AG09309 (cell line): ENCODE data around the gene SPIRE2.

Experiments used
- DNase-seq: peaks from one replicate; pipeline ENCODE4 v3.0.0-alpha.2; 2010; ENCODE audit warnings: low read depth
- H3K4me3 ChIP-seq: 2 replicates; pipeline ENCODE4 v1.5.1; 2011; ENCODE audit warnings: mild to moderate bottlenecking, low read depth, low read length, moderate library complexity; ENCODE audit not compliant: control insufficient read depth
- TF ChIP-seq, protein P1 (sequence below): IDR thresholded peaks from 2 replicates; pipeline ENCODE4 v1.5.1; 2011; ENCODE audit warnings: mild to moderate bottlenecking, low read depth, low read length, inconsistent platforms; ENCODE audit not compliant: insufficient read depth, control insufficient read depth; ENCODE audit errors: missing control alignments

Gene SPIRE2

DNA sequence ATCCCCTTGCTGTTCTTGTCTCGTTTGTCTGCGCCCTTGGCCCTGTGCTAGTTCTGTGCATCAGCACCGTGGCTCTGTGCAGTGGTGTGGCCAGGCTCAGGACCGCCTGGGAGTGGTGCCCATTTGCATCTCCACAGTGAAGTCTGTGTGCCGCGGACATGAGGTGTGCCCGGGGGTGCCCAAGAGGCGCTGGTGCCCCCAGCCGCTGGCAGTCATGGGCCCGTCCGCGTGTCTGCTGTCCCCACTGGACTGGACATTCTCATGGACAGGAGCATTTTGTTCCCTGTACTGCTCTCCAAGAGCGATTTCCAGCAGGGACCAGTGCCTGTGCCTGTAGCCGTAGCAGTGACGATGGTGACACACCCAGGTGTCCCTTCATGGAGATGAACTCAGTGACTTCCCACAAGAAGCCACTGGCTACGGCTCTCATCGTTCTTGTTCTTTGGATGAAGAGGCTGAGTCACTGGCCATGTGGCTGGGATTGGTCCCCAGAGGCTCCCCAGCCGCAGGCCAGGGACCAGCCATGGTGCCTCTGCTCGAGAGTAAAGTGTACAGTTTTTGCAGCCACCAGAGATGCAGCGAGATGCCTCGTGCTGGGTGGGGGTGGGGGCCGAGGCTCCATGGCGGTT lies 77.3 kb downstream of the SPIRE2 start:
- H3K4me3 ChIP-seq = no peak overlapping the region
- TF ChIP-seq, protein P1, sequence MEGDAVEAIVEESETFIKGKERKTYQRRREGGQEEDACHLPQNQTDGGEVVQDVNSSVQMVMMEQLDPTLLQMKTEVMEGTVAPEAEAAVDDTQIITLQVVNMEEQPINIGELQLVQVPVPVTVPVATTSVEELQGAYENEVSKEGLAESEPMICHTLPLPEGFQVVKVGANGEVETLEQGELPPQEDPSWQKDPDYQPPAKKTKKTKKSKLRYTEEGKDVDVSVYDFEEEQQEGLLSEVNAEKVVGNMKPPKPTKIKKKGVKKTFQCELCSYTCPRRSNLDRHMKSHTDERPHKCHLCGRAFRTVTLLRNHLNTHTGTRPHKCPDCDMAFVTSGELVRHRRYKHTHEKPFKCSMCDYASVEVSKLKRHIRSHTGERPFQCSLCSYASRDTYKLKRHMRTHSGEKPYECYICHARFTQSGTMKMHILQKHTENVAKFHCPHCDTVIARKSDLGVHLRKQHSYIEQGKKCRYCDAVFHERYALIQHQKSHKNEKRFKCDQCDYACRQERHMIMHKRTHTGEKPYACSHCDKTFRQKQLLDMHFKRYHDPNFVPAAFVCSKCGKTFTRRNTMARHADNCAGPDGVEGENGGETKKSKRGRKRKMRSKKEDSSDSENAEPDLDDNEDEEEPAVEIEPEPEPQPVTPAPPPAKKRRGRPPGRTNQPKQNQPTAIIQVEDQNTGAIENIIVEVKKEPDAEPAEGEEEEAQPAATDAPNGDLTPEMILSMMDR = no peak
- no peak for DNase-seq

DNA sequence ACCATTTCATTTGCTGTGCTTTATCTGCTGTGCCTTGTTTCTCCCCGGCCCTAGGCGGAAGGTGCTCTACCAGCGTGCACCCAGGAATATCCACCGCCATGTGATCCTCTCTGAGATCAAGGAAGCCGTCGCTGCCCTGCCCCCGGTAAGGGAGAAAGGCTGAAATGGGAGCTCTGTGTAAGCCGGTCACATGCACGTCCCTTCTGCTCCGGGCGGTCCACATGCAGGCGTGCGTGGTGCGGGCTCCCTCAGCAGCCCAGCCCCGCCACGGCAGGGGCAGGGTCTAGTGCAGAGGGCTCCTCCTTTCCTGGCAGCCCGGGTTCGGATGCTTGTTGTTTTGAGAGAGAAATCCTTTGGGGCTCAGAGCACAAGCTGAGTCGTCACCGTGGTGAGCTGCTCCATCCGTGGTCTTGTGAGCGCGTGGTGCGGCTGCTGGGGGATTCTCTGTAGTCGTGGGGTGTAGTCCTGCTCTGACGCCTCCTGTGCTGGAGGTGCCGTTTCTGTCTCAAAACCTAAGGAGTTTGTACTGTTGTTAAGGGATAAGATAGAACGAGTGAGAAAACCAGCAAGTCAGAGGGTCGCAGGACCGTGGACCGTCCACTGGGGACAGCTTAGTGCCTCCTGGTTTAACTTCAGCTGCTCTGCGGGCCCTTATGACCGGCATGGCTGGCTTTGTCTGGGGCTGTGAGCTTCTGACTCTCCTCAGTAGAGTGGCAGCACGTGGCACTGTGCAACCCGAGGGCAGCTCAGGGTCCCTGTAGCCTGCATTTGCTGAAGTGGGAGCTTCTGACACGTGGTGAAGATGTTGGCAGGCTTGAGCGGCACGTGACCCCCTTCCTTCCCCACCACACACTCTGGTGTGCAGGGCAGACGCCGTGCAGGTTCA lies 78.1 kb downstream of the SPIRE2 start:
- no peak for DNase-seq

DNA sequence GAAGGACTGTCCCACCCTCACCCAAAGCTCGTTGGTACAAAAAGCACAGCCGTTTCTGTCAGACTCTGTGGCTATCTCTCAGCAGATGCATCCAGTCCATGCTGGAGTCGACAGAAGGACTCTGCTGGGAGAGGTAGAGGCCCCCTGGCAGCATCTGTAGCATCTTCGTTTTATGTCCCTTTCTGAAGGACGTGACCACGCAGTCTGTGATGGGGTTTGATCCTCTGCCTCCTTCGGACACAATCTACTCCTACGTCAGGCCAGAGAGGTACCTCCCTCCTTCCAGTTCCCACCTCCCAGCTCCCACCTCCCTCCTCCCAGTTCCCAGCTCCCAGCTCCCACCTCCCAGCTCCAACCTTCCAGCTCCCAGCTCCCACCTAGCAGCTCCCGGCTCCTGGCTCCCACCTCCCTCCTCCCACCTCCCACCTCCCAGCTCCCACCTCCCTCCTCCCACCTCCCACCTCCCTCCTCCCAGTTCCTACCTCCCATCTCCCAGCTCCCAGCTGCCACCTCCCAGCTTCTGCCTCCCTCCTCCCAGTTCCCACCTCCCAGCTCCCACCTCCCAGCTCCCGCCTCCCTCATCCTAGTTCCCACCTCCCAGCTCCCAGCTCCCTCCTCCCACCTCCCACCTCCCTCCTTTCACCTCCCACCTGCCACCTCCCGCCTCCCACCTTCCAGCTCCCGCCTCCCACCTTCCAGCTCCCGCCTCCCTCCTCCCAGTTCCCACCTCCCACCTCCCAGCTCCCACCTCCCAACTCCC lies 79.0 kb downstream of the SPIRE2 start:
- TF ChIP-seq, protein P1 = no peak
- no peak overlapping the region for H3K4me3 ChIP-seq
- DNase-seq = no peak

More for the DNA sequence above, 78.1 kb downstream of the SPIRE2 start:
- TF ChIP-seq, protein P1 = no peak
- no peak overlapping the region for H3K4me3 ChIP-seq

DNA sequence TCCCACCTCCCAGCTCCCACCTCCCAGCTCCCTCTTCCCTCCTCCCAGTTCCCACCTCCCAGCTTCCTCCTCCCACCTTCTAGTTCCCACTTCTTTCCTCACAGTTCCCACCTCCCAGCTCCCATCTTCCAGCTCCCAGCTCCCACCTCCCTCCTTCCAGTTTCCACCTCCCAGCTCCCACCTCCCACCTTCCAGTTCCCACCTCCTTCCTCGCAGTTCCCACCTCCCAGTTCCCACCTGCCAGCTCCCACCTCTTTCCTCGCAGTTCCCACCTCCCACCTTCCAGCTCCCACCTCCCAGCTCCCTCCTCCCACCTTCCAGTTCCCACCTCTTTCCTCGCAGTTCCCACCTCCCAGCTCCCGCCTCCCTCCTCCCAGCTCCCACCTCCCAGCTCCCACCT lies 80.0 kb downstream of the SPIRE2 start:
- no peak for DNase-seq
- TF ChIP-seq, protein P1 = no peak
- H3K4me3 ChIP-seq = no peak overlapping the region

DNA sequence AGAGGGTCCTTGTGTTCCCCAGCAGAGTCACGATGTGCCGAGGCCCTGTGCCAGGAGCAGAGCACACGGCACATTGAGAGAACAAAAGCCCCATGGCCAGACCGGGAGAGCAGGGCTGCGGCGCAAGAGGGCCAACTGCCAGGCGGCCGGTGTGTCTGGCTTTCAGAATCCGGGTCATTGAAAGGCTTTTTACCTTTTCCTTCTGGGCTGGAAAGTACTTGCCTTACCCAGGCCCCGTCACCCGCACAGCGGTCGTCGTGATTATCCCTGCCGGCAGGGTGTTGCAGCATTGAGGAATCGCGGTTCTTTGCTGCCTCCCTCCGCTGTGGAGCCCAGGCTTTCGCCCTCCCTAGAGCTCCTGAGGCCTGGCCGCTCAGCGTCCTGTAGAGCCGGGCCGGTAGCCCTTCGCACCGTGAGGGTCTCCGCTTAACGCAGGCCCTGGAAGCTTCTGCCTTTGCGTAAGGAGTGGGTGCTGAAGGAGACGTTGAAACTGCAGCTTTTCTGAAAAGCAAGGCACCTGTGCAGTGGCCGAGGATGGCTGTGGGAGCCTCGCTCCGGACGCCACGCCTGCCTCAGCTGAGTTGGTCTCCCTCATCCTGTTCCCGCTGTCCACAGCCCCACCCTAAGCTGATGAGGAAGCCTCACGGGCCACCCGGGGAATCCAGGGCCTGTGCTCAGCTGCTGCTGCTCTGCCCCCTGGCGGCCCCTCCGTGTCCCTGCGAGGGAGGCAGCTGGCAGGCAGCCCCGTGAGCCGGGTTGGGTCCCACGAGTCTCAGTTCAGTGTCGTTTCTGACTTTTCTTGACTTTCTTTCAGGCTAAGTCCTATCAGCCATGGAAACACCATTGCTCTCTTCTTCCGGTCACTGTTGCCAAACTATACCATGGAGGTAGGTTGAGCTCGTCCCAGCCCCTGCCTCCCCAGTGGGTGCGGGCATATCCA lies 81.8 kb downstream of the SPIRE2 start:
- TF ChIP-seq, protein P1 = peak; percentile 90
- no peak for DNase-seq
- H3K4me3 ChIP-seq = no peak overlapping the region

DNA sequence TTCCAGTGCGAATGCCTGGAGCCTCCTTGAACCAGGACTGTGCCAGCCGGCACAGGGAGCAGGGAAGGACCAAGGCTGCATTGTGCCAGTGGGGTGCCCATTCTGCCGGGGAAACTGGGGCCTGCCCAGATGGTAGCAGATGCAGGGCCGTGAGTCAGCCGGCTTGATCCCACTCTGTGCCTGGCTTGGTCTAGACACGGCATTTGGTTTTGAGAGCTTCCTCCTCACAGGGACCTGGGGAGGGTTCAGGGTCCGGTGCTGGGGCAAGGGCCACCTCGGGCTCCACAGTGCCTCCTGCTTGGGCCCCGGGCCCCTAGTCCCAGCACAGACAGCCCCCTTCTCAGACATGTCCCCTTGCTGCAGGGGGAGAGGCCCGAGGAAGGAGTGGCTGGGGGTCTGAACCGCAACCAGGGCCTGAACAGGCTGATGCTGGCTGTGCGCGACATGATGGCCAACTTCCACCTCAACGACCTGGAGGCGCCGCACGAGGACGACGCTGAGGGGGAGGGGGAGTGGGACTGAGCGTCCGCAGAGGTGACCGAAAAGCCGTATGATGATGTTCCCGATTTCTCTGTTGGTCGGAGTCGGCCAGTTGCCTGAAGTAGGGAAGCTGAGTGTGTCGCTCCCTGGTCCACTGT lies 82.6 kb downstream of the SPIRE2 start:
- H3K4me3 ChIP-seq = no peak overlapping the region
- TF ChIP-seq, protein P1 = no peak
- no peak for DNase-seq
